Measurements from ENCODE around the gene MYO9A.
"Not testable (repeated sequence)": the region's sequence is repeated elsewhere in the genome, so short reads cannot be mapped to it uniquely, and the experiment has no call there.

Gene MYO9A

DNA sequence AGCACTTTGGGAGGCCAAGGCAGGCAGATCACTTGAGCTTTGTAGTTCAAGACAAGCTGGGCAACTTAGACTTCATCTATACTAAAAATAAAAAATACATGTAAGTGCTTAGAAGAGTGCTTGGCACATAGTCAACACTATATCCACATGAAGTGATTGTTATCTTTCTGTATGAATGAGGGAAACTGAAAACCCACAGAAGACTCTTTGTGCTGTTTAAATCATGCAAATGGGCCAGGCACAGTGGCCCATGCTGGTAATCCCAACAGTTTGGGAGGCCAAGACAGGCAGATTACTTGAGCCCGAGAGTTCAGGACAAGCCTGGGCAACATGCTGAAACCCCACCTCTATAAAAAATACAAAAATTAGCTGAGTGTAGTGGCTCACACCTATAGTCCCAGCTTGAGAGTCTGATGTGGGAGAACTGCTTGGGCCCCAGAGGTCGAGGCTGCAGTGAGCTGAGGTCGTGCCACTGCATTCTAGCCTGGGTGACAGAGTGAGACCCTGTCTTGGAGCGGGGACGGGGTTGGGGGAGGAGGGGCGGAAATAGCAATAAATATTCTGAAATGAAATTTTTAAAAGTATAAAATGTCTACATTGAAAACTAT is 177.9 kb downstream of the MYO9A start:
- no peak for DNase-seq

DNA sequence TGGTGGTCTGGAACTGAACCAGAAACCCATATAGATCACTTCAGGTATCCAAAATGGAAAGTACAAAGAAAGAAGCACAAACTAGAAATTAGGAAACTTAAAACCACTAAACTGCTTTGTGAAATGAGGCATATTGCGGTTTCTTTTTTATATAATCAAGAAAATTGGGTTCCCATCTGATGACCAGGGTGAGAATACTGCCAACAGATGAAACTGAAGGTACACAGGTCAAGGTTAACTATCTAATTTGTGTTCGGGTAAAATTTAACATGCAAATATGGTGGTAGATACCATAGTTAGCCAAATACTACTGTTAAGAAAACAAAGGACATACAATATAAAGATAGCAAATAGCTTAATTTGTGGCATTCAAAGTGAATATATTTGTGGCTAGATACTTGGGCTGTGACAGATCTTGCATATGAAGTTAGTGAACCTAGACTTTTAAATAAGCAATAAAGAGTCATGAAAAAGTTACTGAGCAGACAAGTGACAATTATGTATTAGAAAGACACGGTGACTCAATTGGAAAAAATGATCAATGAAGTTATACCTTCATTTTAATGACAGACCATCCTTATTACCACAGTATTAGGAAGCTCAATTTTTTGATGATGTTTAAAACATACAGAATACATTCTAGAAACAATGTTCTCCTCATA is 180.2 kb downstream of the MYO9A start:
- no peak for DNase-seq

DNA sequence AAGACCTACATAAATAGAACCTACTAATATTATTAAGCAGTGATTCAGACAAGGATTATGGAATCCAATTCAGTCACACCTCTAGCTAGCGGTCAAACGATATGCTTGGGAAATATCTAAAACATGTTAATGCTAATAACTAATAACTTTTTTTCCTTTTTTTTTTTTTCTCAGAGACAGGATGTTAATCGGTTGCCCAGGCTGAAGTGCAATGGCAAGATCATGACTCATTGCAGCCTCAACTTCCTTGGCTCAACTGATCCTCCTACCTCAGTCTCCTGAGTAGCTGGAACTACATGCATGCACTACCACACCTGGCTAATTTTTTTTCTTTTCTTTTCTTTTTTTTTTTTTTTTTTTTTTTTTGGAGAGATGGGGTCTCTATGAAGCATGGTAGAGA is 183.5 kb downstream of the MYO9A start:
- DNase-seq: no peak

DNA sequence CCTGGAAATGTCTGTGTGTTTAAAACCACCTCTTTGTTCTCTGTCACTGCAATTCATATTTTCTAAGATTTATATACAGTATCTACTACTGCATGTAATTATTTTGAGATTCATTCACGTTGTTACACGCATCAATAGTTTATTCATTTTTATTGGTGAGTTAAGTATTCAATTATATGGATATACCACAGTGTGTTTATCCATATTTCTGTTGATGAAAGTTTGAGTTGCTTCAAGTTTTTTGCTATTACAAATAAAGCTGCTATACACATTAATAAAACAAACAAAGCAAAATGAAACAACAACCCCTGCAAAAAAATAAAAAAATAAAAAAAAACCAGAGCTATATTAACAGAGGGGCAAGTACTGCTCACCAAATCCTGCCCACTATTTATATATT is 185.3 kb downstream of the MYO9A start:
- no peak for DNase-seq

DNA sequence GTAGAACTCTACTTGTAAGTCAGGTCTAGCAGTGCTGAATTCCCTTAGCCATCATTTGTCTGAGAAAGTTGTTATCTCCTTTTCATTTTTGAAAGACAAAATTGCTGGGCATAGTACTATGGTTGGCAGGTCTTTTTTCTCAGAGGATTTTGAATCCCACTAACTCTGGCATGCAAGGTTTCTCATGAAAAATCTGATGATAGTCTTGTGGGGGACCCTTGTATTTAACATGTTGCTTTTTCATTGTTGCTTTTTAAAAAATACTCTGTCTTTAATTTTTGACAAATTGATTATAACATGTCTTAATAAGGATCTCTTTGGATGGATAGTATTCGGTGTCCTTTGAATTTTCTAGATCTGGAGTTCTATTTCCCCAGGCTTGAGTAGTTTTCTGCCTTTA is 186.7 kb downstream of the MYO9A start:
- DNase-seq: no peak

DNA sequence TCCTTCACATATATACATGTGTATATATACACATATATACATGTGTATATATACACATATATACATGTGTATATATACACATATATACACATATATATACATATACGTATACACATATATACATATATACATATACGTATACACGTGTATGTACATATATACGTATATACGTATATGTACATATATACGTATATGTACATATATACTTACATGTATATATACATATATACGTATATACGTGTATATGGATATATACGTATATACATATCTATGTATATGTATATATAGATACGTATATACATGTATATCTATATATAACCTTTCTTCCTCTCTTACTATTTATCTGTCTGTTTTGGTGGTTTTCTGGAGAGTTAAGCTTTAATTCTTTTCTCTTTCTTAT is 192.8 kb downstream of the MYO9A start:
- DNase-seq: peak; percentile 6

DNA sequence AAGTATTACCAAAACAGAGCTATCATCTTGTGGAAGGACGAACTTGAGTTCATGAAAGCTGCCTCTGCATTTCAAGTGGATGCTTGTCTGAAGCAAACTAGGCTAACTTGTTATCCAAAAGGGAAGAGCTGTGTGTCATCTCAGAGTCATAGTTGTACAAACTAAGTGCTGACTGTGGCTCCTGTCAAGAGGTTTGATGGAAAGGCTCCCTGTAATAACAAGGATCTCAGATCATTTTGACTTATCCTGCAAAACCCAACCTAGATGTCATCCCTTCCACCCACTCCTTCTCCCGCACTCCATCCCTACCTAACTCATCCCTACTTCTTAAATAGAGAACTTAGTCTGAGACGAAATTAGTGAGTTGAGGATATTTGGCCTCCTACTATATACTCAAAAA is 196.8 kb downstream of the MYO9A start:
- peak; percentile 2 for DNase-seq

DNA sequence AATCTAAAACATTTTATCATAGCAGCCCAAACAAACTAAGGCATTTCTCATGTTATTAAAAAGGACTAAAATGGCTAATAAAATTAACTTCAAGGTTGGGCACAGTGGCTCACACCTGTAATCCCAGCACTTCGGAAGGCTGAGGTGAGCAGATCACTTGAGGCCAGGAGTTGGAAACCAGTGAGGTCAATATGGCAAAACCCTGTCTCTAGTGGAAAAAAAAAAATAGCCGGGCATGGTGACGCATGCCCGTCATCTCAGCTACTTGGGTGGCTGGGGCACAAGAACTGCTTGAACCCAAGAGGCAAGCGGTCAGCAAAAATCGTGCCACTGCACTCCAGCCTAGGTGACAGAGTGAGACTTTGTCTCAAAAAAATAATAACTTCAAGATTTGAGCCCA is 197.4 kb downstream of the MYO9A start:
- no peak for DNase-seq

DNA sequence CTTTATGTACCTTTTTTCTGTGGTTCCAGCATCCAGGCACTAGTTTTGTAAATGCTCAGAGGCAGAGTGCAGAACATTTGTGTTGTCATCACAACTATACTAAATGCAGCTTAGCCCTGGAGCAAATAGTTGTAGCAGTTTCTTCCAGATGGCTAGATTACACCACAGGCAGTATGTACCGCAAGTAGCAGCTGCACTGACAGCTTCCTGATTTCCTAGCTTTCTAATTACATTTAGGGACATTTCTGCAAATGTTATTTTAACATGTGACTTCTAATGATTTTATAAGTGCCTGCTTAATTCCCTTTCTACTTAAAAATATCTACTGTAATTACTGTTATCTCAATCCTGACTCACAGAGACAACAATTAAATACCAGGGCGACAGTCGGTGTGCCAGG is 201.1 kb downstream of the MYO9A start:
- DNase-seq: no peak

DNA sequence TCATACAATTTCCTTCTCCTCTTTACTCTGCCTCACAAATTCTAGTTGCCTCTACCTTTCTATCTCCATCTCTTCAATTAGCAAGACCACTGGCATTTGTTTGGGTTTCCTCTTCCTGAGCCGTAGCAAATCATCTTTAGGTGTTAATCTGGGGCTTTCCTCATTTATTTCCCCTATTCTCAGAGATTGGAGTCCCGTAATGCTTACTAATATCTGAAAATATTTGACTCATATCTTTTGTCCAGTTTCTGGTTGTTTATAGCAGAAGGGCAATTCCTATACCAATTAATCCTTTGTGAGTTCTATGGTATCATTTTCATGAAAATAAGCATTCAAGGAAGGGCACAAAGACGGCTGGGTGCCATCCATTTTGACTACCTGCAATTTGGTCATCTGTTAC is 203.9 kb downstream of the MYO9A start:
- no peak for DNase-seq

DNA sequence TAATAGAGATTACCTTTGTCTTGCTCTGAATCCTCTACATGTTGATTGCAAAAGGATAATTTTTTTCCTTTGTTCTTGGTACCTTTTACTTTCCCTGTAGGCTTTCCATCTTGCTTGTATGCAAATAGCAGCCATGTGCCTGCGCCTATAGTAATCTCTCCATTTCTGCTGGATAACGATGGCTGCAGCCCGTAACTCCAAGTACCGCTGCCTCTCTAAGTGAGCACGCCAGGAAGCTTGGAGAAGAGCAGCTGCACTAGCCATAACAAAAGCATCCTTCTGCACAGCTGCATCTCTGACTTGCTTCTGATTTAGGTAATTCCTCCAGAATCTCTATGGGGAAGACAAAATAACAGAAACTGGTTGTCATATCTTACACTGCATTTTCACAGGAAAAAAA is 218.3 kb downstream of the MYO9A start:
- DNase-seq: no peak

DNA sequence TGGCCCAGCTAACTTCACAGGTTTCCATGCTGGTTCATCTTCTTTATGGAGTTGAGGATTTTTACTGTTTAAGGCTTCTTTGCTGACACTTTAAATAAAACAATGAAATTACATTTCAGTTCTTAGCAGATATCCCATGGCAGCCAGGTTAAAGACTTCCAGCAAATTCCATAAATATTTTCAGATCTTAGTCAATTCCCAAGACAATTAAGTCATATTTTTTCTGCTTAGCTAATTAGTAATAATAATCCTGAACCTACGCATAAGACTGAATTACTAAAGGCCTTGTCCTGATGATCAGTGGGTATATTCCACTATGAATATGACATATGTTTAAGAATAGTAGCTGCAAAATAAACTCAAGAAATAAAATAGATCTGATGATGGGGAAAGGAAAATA is 224.3 kb downstream of the MYO9A start:
- DNase-seq: no peak

DNA sequence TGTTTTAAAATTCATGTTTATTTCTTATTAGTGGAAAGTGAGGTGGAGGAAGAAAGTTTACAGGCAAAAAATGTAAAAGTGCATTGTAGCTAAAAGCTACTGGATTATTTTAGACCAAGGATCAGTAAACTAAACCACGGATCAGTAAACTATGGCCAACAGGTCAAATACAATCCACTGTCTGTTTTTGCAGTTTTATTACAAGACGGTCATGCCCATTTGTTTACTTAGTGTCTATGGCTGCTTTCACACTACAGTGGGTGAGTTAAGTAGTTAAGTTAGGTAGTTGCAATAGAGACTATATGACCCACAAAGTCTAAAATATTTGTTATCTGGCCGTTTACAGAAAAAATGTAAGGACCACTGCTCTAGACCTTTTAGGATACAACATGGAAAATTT is 225.6 kb downstream of the MYO9A start:
- DNase-seq: peak; percentile 1

DNA sequence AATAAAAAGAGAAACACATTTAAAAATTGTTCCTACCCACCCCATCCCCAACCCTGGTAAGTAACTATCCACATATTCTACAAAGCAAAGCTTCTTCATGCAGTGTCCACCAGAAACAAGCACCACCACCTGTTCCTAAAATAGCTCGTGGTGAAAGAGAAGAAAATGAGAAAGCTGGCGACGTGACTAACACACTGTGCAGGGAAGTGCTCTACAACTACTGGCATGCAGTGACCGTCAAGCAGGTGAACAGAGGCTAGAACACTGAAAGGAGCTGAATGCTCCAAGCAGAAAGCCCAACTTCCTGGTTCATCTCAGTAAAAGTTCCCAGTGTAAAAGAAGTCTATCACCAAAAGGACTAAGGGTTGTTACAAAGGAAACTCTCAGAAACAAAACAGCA is 226.9 kb downstream of the MYO9A start:
- no peak for DNase-seq

DNA sequence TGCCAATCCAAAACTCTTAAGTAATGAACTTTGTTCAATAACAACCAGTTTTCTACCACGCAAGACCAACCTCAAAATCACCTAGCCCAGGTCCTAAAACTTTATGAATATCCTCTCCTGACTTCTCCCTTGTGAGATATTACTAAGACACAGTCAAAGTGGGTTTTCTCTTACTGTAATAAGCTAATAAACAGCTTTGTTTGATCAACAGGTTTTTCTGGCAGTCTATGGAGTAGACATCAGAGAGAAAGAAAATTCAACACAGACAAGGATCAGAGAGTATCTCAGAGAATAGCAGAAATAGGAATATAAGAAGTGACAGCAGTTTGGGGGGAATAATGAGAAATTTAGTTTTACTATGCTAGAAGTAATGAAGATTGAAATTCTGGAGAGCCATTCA is 228.0 kb downstream of the MYO9A start:
- DNase-seq: no peak

DNA sequence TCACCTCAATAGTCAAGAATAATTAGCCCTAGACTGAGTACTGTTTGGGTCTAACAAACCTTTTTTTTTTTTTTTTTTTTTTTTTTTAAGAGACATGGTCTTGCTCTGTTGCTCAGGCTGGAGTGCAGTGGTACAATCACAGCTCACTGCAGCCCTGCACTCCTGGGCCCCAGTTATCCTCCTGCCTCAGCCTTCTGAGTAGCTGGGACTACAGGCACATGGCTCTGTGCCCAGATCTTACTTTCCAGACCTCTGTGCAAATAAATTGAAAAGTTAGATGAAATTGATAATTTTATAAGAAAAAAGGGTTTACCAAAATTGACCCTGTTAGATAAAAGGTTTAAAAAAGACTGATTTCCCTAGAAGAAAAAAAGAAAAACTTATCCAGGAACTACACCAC is 228.6 kb downstream of the MYO9A start:
- DNase-seq: no peak

DNA sequence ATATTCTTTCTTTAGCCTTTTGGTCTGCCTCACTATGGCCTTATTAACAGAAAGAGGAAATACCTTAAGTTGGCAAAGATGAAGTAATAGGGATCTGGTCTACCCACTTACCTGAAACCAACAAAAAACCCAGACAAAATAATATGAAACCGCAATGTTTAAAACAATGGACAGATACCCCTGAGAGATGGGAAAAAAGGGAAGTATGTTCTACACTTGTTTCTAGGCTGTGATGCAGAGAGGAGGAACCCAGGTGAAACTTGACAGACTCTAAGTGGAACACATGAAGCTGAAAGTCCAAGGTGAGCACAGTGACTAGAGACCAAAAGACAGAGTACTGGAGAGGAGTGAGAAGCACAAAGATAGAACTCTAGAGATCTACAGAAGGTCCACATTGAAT is 229.2 kb downstream of the MYO9A start:
- no peak for DNase-seq

DNA sequence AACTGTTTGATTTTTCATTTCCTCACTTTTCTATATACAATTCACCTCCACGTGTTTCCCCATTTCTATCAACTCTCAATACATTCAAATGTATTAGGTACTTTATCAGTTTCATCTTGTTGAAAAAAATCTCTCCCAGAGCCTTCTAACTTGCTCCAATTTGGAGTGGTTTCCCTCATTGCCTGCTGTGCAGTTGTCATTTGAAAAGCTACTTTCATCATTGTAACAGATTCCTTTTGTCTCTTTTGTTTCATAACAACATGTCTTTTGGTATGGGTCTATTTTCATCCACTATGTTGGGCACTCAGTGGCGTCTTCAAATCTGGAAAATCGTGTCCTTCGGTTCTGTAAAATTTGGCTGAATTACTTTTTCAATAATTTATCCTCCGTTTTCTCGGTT is 232.6 kb downstream of the MYO9A start:
- DNase-seq: no peak

DNA sequence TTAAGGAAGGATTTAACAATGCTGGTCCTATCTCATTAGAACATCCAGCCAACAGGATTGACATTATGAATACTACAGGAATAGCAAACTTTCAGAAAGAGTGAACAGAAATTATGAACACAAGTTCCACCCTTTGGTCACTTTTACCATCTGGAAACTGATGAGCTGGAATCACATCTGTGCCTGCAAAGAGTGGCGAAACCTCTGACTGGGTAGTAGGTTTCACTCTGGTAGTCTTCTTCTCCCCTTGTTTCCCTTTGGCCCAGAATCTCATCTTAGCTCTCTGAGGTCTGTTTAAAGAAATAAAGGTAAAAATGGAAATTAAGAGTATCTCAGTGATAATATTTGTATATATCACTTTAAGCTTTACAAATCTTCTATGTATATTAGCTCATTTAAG is 234.5 kb downstream of the MYO9A start:
- no peak for DNase-seq

DNA sequence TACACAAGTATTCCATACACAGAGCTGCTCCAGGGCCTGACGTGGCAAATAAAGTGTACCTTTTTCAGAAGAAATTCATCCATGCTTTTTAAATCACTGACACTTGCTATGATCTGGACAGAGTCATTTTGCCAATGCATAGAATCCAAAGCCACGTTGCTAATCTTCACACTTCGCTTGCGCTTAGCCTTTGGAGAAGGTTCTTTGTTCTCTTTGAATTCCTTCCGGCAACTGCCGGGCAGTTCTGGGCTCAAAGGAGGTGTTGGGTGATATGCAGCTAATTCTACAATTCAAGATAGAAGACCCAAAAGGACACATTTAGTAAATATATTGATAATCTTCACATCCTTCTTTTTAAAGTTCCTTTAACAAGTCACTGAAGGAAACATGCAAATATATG is 237.7 kb downstream of the MYO9A start:
- DNase-seq: no peak

DNA sequence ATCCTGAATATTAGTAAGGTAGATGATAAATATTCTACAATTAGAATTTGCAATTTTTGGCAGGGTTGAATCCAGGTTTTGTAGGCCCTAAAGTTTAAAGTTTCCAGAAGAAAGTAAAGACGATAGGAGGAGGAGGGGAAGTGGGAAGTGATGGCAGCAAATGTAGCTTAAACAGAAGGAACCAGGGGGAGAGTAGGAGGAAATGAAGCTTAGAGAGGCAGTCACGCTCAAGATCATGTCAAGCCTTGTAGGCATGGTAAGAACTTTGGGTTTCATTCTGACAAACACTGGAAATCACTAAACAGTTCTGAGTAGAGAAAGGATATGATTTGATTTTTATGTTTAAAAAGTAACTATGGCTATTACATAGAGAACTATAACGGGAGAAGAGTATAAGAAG is 243.7 kb downstream of the MYO9A start:
- DNase-seq: no peak

DNA sequence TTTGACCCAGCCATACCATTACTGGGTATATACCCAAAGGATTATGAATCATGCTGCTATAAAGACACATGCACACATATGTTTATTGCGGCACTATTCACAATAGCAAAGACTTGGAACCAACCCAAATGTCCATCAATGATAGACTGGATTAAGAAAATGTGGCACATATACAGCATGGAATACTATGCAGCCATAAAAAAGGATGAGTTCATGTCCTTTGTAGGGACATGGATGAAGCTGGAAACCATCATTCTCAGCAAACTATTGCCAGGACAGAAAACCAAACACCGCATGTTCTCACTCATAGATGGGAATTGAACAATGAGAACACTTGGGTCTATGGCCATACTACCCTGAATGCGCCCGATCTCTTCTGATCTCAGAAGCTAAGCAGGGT is 259.7 kb downstream of the MYO9A start:
- not testable (repeated sequence) for DNase-seq

DNA sequence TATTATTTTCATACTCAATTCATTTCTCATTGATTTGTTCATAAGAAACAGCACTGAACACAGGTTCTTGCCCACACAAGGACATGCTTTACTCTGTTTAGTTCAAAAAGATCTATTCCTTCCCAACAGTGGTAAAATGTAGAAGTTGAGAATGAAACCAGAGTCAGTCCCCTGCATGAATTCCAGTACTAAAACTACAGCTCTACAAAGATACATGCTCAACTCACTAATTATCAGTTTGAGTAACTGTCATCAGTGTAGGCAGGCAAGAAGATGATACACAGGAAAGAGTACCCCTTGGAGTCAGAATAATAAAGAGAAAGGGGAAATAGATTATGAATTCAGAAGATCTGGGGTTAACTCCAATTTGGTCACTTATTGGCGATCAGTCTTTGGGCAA is 264.4 kb downstream of the MYO9A start:
- no peak for DNase-seq

DNA sequence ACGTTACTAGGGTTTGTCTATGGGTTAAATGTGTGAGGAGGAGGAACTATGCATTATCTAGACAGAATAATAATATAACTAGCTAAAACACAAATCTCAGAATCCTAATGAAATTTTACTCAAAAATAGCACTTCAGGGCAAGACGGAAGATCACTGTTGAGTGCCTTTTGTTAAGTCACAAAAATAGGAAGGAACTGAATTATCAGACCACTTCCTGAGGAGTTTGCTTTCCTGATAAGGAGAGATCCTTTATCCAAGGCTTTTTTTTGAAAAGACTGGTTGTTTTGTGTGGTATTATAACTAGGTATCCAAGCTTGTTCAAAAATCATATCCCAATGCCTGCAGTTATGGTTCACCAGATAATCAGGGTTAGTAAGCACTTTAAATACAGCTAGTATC is 273.0 kb downstream of the MYO9A start:
- no peak for DNase-seq

DNA sequence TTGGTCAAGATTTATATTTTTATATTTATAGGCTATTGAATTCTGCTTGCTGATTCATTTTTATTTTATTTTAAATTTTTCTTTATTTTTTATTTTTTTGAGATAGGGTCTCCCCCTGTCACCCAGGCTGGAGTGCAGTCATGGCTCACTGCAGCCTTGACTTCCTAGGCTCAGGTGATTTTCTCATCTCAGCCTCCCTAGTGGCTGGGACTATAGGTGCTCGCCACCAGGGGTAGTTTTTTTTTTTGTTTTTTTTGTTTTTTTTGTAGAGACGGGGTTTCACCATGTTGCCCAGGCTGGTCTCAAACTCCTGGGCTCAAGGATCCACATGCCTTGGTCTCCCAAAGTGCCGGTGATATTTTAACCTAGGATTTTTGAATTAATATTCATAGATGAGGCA is 276.4 kb downstream of the MYO9A start:
- DNase-seq: no peak

Measured in DMS53 (cell line).